H1 (cell line): ENCODE data around the gene KRTAP10-5. TPM values are rescaled to one million over a fixed set of nuclear protein-coding genes. Genes with fewer than 3 reads are reported as not detected.

ENCODE experiments used
- CTCF ChIA-PET: fragments of 300-600 bp; sonication (Branson Sonifier 250); formaldehyde crosslinking; loops from one replicate; lab custom pipeline; 2021; ENCODE audit not compliant: partially characterized antibody; lab: Charles Lee
- POLR2A ChIA-PET: fragments of 300-600 bp; sonication (Branson Sonifier 250); formaldehyde crosslinking; loops from one replicate; lab custom pipeline; 2021; ENCODE audit warnings: inconsistent platforms; ENCODE audit not compliant: partially characterized antibody; lab: Charles Lee
- DNase-seq, 2 experiments: peaks; one replicate each; pipeline versions ENCODE4 v3.0.0 to v3.0.0-alpha.2; 2010 to 2022; ENCODE audit warnings: low spot score in 2 of 2, low read depth in 1 of 2, mixed read lengths in 1 of 2
- FAIRE-seq: peaks from 2 replicates; lab custom pipeline; 2011; peaks lifted over from hg19 to GRCh38; lab: Jason Lieb, UNC
- H2AFZ ChIP-seq: 2 replicates; pipeline ENCODE4 v1.8.1; 2012; ENCODE audit warnings: low read length, inconsistent platforms
- H2AK5ac ChIP-seq: 2 replicates; pipeline ENCODE4 v1.6.1; 2013; ENCODE audit warnings: low read depth, low read length
- H2BK120ac ChIP-seq: replicated peaks from 2 replicates; pipeline ENCODE3; 2013; ENCODE audit warnings: low read depth, low read length, inconsistent platforms
- H2BK12ac ChIP-seq: 2 replicates; pipeline ENCODE4 v1.6.1; 2013; ENCODE audit warnings: low read depth, low read length
- H2BK15ac ChIP-seq: 2 replicates; pipeline ENCODE4 v1.6.1; 2013; ENCODE audit warnings: low read length
- H2BK20ac ChIP-seq: 2 replicates; pipeline ENCODE4 v1.6.1; 2013; ENCODE audit warnings: low read length
- H2BK5ac ChIP-seq: 2 replicates; pipeline ENCODE4 v1.6.1; 2013; ENCODE audit warnings: low read depth, low read length
- H3K14ac ChIP-seq: 2 replicates; pipeline ENCODE4 v1.6.1; 2013; ENCODE audit warnings: inconsistent platforms; ENCODE audit not compliant: insufficient read length
- H3K18ac ChIP-seq: 2 replicates; pipeline ENCODE4 v1.6.1; 2013; ENCODE audit warnings: low read length; ENCODE audit errors: extremely low read depth
- H3K23ac ChIP-seq: 2 replicates; pipeline ENCODE4 v1.6.1; 2013; ENCODE audit warnings: inconsistent platforms; ENCODE audit not compliant: insufficient read length
- H3K23me2 ChIP-seq: 2 replicates; pipeline ENCODE4 v1.6.1; 2013; ENCODE audit warnings: low read depth, low read length
- H3K27ac ChIP-seq: 2 replicates; pipeline ENCODE4 v1.6.1; 2011; ENCODE audit warnings: low read depth, low read length, inconsistent platforms
- H3K27me3 ChIP-seq, 4 experiments: replicated peaks in 1 of 4; 1 replicate in 1 of 4; 2 replicates in 3 of 4; pipeline versions ENCODE4 v1.6.1 to v1.8.1; 2011 to 2013; ENCODE audit warnings: low read length in 3 of 4, mild to moderate bottlenecking in 3 of 4, inconsistent platforms in 2 of 4, mixed read lengths in 2 of 4, moderate library complexity in 1 of 4; ENCODE audit not compliant: control insufficient read depth in 3 of 4, insufficient read depth in 3 of 4; ENCODE audit errors: extremely low read depth in 1 of 4
- H3K36me3 ChIP-seq, 4 experiments: 2 replicates each; pipeline versions ENCODE4 v1.6.1 to v1.8.1; 2011 to 2013; ENCODE audit warnings: mild to moderate bottlenecking in 4 of 4, low read length in 3 of 4, moderate library complexity in 2 of 4, control low read depth in 1 of 4, inconsistent platforms in 1 of 4; ENCODE audit not compliant: insufficient read depth in 4 of 4, control insufficient read depth in 2 of 4
- H3K4ac ChIP-seq: replicated peaks from 2 replicates; pipeline ENCODE3; 2013; ENCODE audit warnings: low read length, low read depth, mixed read lengths, inconsistent platforms; ENCODE audit not compliant: insufficient read length
- H3K4me1 ChIP-seq, 4 experiments: replicated peaks in 1 of 4; 1 replicate in 1 of 4; 2 replicates in 3 of 4; pipeline versions ENCODE4 v1.6.1 to v1.8.1; 2011 to 2013; ENCODE audit warnings: low read length in 3 of 4, inconsistent platforms in 2 of 4, mixed read lengths in 1 of 4; ENCODE audit not compliant: insufficient read depth in 4 of 4, control insufficient read depth in 3 of 4
- H3K4me2 ChIP-seq, 2 experiments: 2 replicates each; pipeline versions ENCODE4 v1.6.1 to v1.8.1; 2011 to 2013; ENCODE audit warnings: low read depth in 2 of 2, low read length in 2 of 2, control low read depth in 1 of 2, inconsistent platforms in 1 of 2, mild to moderate bottlenecking in 1 of 2; ENCODE audit not compliant: insufficient read depth in 1 of 2
- H3K4me3 ChIP-seq, 4 experiments: fragments of 200-600, 300-600 bp in 1 of 4; sonication (generic), shearing (Covaris generic), sonication (Bioruptor Twin) in 1 of 4; 2 replicates each; pipeline versions ENCODE4 v1.5.1 to v1.8.1; 2011 to 2016; ENCODE audit warnings: low read length in 4 of 4, low read depth in 3 of 4, control low read depth in 2 of 4, inconsistent platforms in 2 of 4, mild to moderate bottlenecking in 2 of 4, mixed read lengths in 1 of 4, moderate library complexity in 1 of 4; ENCODE audit not compliant: insufficient read depth in 2 of 4; ENCODE audit errors: extremely low read depth in 1 of 4
- H3K56ac ChIP-seq: replicated peaks from 2 replicates; pipeline ENCODE3; 2013; ENCODE audit warnings: low read depth, mild to moderate bottlenecking, mixed read lengths, low read length, inconsistent platforms; ENCODE audit not compliant: insufficient read length
- H3K79me1 ChIP-seq: 2 replicates; pipeline ENCODE4 v1.6.1; 2013; ENCODE audit warnings: low read depth, low read length, control low read depth
- H3K79me2 ChIP-seq, 2 experiments: 2 replicates each; pipeline versions ENCODE4 v1.6.1 to v1.8.1; 2012 to 2013; ENCODE audit warnings: low read length in 2 of 2, mild to moderate bottlenecking in 2 of 2, inconsistent platforms in 1 of 2; ENCODE audit not compliant: insufficient read depth in 2 of 2, control insufficient read depth in 1 of 2
- H3K9ac ChIP-seq, 4 experiments: replicated peaks in 1 of 4; 1 replicate in 1 of 4; 2 replicates in 3 of 4; pipeline versions ENCODE4 v1.6.1 to v1.8.1; 2011 to 2013; ENCODE audit warnings: low read depth in 3 of 4, low read length in 3 of 4, control low read depth in 2 of 4, mild to moderate bottlenecking in 2 of 4, moderate library complexity in 2 of 4, inconsistent platforms in 1 of 4; ENCODE audit errors: extremely low read depth in 1 of 4
- H3K9me3 ChIP-seq, 2 experiments: 2 replicates each; pipeline versions ENCODE4 v1.6.1 to v1.8.1; 2012 to 2013; ENCODE audit warnings: mild to moderate bottlenecking in 2 of 2, moderate library complexity in 2 of 2, control low read depth in 1 of 2, inconsistent platforms in 1 of 2, low read depth in 1 of 2, low read length in 1 of 2, mixed read lengths in 1 of 2; ENCODE audit not compliant: insufficient read depth in 2 of 2
- H4K20me1 ChIP-seq, 2 experiments: replicated peaks in 1 of 2; 2 replicates each; pipeline versions ENCODE3 to v1.8.1; 2011 to 2013; ENCODE audit warnings: inconsistent platforms in 2 of 2, low read length in 2 of 2, mild to moderate bottlenecking in 1 of 2; ENCODE audit not compliant: insufficient read depth in 2 of 2, control insufficient read depth in 1 of 2
- H4K5ac ChIP-seq: 2 replicates; pipeline ENCODE4 v1.6.1; 2013; ENCODE audit warnings: low read length, low read depth, mixed read lengths, inconsistent platforms; ENCODE audit not compliant: insufficient read length
- H4K8ac ChIP-seq: 2 replicates; pipeline ENCODE4 v1.8.0; 2013; ENCODE audit warnings: mild to moderate bottlenecking, moderate library complexity, low read length, inconsistent platforms; ENCODE audit not compliant: insufficient read depth; ENCODE audit errors: extremely low read depth
- H4K91ac ChIP-seq: replicated peaks from 2 replicates; pipeline ENCODE3; 2013; ENCODE audit warnings: low read length, mixed read lengths, inconsistent platforms; ENCODE audit not compliant: insufficient read length
- CTCF ChIP-seq, 3 experiments: IDR thresholded peaks; 1 replicate in 2 of 3; 2 replicates in 1 of 3; pipeline versions ENCODE4 v1.5.1 to v1.6.1; 2011; ENCODE audit warnings: low read length in 3 of 3, mild to moderate bottlenecking in 3 of 3, inconsistent platforms in 2 of 3, low read depth in 1 of 3, moderate library complexity in 1 of 3; ENCODE audit not compliant: insufficient read depth in 1 of 3; ENCODE audit errors: control extremely low read depth in 1 of 3
- FOSL1 ChIP-seq: IDR thresholded peaks from 2 replicates; pipeline ENCODE4 v1.6.1; 2011; ENCODE audit warnings: mild to moderate bottlenecking, low read depth, low read length, moderate library complexity; ENCODE audit not compliant: insufficient read depth
- GTF2F1 ChIP-seq: IDR thresholded peaks from 2 replicates; pipeline ENCODE4 v1.6.1; 2012; ENCODE audit warnings: low read depth, low read length, improper control_type of control experiment, borderline replicate concordance
- HDAC2 ChIP-seq, 2 experiments: fragments of 300-600 bp in 1 of 2; sonication (generic) in 1 of 2; IDR thresholded peaks; 2 replicates each; pipeline ENCODE4 v1.6.1; 2011 to 2012; ENCODE audit warnings: low read depth in 2 of 2, low read length in 2 of 2, mild to moderate bottlenecking in 2 of 2, moderate library complexity in 2 of 2, borderline replicate concordance in 1 of 2, inconsistent platforms in 1 of 2
- KDM5A ChIP-seq: fragments of 200-600 bp; IDR thresholded peaks from 2 replicates; pipeline ENCODE4 v1.7.1; 2012; ENCODE audit warnings: mild to moderate bottlenecking, low read length, inconsistent platforms, mixed read lengths
- RNF2 ChIP-seq: fragments of 200-900, 300-1000 bp; sonication (generic); IDR thresholded peaks from 2 replicates; pipeline ENCODE4 v1.7.1; 2016; ENCODE audit warnings: borderline replicate concordance, low read depth, mild to moderate bottlenecking, antibody characterized with exemption, low read length; ENCODE audit not compliant: poor library complexity, severe bottlenecking; ENCODE audit errors: missing control alignments
- RXRA ChIP-seq: IDR thresholded peaks from 2 replicates; pipeline ENCODE4 v1.6.1; 2011; ENCODE audit warnings: low read depth, mild to moderate bottlenecking, low read length, moderate library complexity; ENCODE audit not compliant: insufficient read depth
- TBP ChIP-seq: IDR thresholded peaks from 2 replicates; pipeline ENCODE4 v1.6.1; 2011; ENCODE audit warnings: low read depth, low read length, improper control_type of control experiment
- WGBS, 2 experiments: shearing (Covaris generic) in 1 of 2; methylation state at CpG; one replicate each; pipeline versions ENCODE4 v1.1.6 to v1.1.7; 2013 to 2015; ENCODE audit warnings: low lambda C conversion rate in 2 of 2, mixed read lengths in 2 of 2, inconsistent platforms in 1 of 2, low coverage in 1 of 2, missing lambda C conversion rate in 1 of 2; ENCODE audit not compliant: insufficient replicate concordance in 2 of 2, insufficient coverage in 1 of 2, insufficient read length in 1 of 2; ENCODE audit errors: extremely low coverage in 1 of 2, missing lambda C conversion rate in 1 of 2; 5-methylcytosine and 5-hydroxymethylcytosine counted together
- polyA plus RNA-seq, 7 experiments: library from polyadenylated mRNA; depleted of rRNA in 3 of 7; stranded (reverse) in 5 of 7; unstranded in 2 of 7; fragments of >200 nt in 5 of 7; fragments of 200-250 nt in 2 of 7; gene quantifications; 1 replicate in 5 of 7; 2 replicates in 1 of 7; 4 replicates in 1 of 7; pipeline versions ENCODE4 v1.2.1 to v1.2.3, GENCODE V29; 2011 to 2013; ENCODE audit warnings: missing spikeins in 2 of 7, mixed read lengths in 2 of 7
- total RNA-seq: library from RNA; stranded (reverse); fragmentation: NEBNext Ultra II Directional; extraction: Animal tissue kit (Norgen Biotek cat#: 25700); gene quantifications from 2 replicates; pipeline ENCODE4 v1.2.1, GENCODE V29; 2021
- TF ChIP-seq, protein P1 (sequence below): IDR thresholded peaks from 2 replicates; pipeline ENCODE4 v1.6.1; 2011; ENCODE audit warnings: low read length, improper control_type of control experiment

Gene KRTAP10-5
- total and polyA plus RNA-seq, 2 of the 8 experiments (the other 6 are each of a cell fraction or from before 2014, with no cell fraction given): 0.09 TPM; not detected in 1

- H4K5ac ChIP-seq: no peak overlapping the region
- H2AK5ac ChIP-seq: no peak overlapping the region
- H3K18ac ChIP-seq: no peak overlapping the region; the same call in 1 of the 2 replicates
- H3K4me3 ChIP-seq: no peak overlapping the region
- no peak overlapping the region for H2AFZ ChIP-seq
- H3K4me1 ChIP-seq: peaks cover 2 to 15% (median 6%) of the 10 kb centered on the region in 4 experiments
- no peak overlapping the region for H2BK5ac ChIP-seq
- FAIRE-seq (no peak), DNase-seq (peak in 1 of 2 experiments; percentile 43)
- no peak overlapping the region for H2BK15ac ChIP-seq
- no peaks in the 10 kb centered on the region for H3K79me2 ChIP-seq
- no peak overlapping the region for H2BK120ac ChIP-seq
- 0 out of 2 replicates have a peak overlapping the region, but pooled peaks have one; percentile 29 for H2BK12ac ChIP-seq
- no peak overlapping the region for H3K9ac ChIP-seq
- no peak overlapping the region for H3K14ac ChIP-seq
- no peak overlapping the region for H2BK20ac ChIP-seq
- no peak overlapping the region for H3K4ac ChIP-seq
- H3K56ac ChIP-seq: no peak overlapping the region
- H3K36me3 ChIP-seq: no peaks in the 10 kb centered on the region; a peak in 1 of 8 replicates
- no peak overlapping the region for H4K8ac ChIP-seq
- ChIA-PET CTCF (no interaction called here), POLR2A (no interaction called here)
- 0 out of 2 replicates have a peak, but pooled peaks cover 4% of the 10 kb centered on the region for H3K23me2 ChIP-seq
- no peak overlapping the region for H3K23ac ChIP-seq
- H4K20me1 ChIP-seq: no peaks in the 10 kb centered on the region
- H4K91ac ChIP-seq: no peak overlapping the region
- 90% methylated on average over 10 of the region's 10 CpGs; no CpG with 5 or more reads in 1 of the 2 experiments for WGBS, 2 experiments
- no peak overlapping the region for H3K27ac ChIP-seq
- no peak overlapping the region for H3K4me2 ChIP-seq
- no peaks in the 10 kb centered on the region for H3K79me1 ChIP-seq
- no peaks in the 10 kb centered on the region for H3K9me3 ChIP-seq
- no peaks in the 10 kb centered on the region for H3K27me3 ChIP-seq
- TF ChIP-seq, protein P1, sequence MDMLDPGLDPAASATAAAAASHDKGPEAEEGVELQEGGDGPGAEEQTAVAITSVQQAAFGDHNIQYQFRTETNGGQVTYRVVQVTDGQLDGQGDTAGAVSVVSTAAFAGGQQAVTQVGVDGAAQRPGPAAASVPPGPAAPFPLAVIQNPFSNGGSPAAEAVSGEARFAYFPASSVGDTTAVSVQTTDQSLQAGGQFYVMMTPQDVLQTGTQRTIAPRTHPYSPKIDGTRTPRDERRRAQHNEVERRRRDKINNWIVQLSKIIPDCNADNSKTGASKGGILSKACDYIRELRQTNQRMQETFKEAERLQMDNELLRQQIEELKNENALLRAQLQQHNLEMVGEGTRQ: no peak
- TF ChIP-seq CTCF (IDR thresholded peaks at IDR 0.05; ENCODE audit: control extremely low read depth in 1 of 3, insufficient read depth in 1 of 3, low read depth in 1 of 3, low read length in 3 of 3): no peak
- TF ChIP-seq HDAC2 (IDR thresholded peaks at IDR 0.05; ENCODE audit: borderline replicate concordance in 1 of 2, low read depth in 2 of 2, low read length in 2 of 2): no peak
- no peak for TF ChIP-seq TBP
- no peak for TF ChIP-seq FOSL1
- TF ChIP-seq GTF2F1: no peak
- TF ChIP-seq RNF2: no peak
- no peak for TF ChIP-seq RXRA
- TF ChIP-seq KDM5A: no peak
Measured at GRCh38 chr21:44590311-44590721, 9.9 kb upstream of the KRTAP10-5 start.
